Sigmoid colon (tissue), 4 donors: ENCODE measurements around the gene LHFPL6.

Experiments used
- CTCF ChIP-seq, 4 experiments: fragments of 450-650 bp in 3 of 4; fragments of 200-600 bp in 1 of 4; IDR thresholded peaks; one replicate each; pipeline ENCODE4 v1.5.1; 2016 to 2019; ENCODE audit warnings: antibody characterized with exemption in 4 of 4, mild to moderate bottlenecking in 3 of 4, moderate library complexity in 2 of 4
- POLR2A ChIP-seq, 2 donors: fragments of 450-650 bp; IDR thresholded peaks; one replicate each; pipeline ENCODE4 v1.6.1; 2016; ENCODE audit warnings: antibody characterized with exemption in 2 of 2, mild to moderate bottlenecking in 2 of 2, moderate library complexity in 2 of 2
- POLR2AphosphoS5 ChIP-seq, 4 donors: sonication (generic); formaldehyde crosslinking; IDR thresholded peaks; one replicate each; pipeline ENCODE4 v1.6.1; 2017; ENCODE audit warnings: antibody characterized with exemption in 4 of 4

GRCh38 chr13:39550931-39551330, 52.1 kb downstream of the LHFPL6 start:
- TF ChIP-seq CTCF (IDR thresholded peaks at IDR 0.05) (no peak), POLR2AphosphoS5 (IDR thresholded peaks at IDR 0.05) (no peak), POLR2A (IDR thresholded peaks at IDR 0.05) (no peak)
